HG02588 (cell line): Measurements from ENCODE around the gene EEPD1.
"Not testable (repeated sequence)": the region's sequence is repeated elsewhere in the genome, so short reads cannot be mapped to it uniquely, and the experiment has no call there.

Experiments
- ATAC-seq: cut with Tn5 transposase; IDR thresholded peaks from one replicate; pipeline ENCODE4 v1.9.1; 2021; ENCODE audit warnings: mild to moderate bottlenecking, moderate library complexity; ENCODE audit not compliant: unreplicated experiment

The EEPD1 gene

GRCh38 chr7:36314491-36314890 lies 161.4 kb downstream of the EEPD1 start:
- no peak for ATAC-seq

- no peak for ATAC-seq
These were observed 162.4 kb downstream of the EEPD1 start for GRCh38 chr7:36315309-36315944.

- no peak for ATAC-seq
These were observed 163.3 kb downstream of the EEPD1 start for GRCh38 chr7:36316319-36316718.

- no peak for ATAC-seq
These were observed 164.2 kb downstream of the EEPD1 start for GRCh38 chr7:36317276-36317675.

GRCh38 chr7:36318116-36318515 lies 165.1 kb downstream of the EEPD1 start:
- ATAC-seq = no peak

- not testable (repeated sequence) for ATAC-seq
These were observed 168.2 kb downstream of the EEPD1 start for GRCh38 chr7:36321284-36321683.

- no peak for ATAC-seq
These were observed 183.3 kb downstream of the EEPD1 start for GRCh38 chr7:36336390-36336789.

GRCh38 chr7:36338256-36338655 lies 185.2 kb downstream of the EEPD1 start:
- ATAC-seq = no peak

GRCh38 chr7:36343548-36343947 lies 190.5 kb downstream of the EEPD1 start:
- ATAC-seq = no peak

GRCh38 chr7:36344622-36345021 lies 191.6 kb downstream of the EEPD1 start:
- ATAC-seq = no peak

- no peak for ATAC-seq
These were observed 193.3 kb downstream of the EEPD1 start for GRCh38 chr7:36346260-36346831.

GRCh38 chr7:36348256-36348655 lies 195.2 kb downstream of the EEPD1 start:
- ATAC-seq = no peak

GRCh38 chr7:36348771-36349170 lies 195.7 kb downstream of the EEPD1 start:
- ATAC-seq = no peak

- no peak for ATAC-seq
These were observed 196.6 kb downstream of the EEPD1 start for GRCh38 chr7:36349626-36350025.
